ENCODE data around the gene TOR1B.
"Not testable (repeated sequence)": the region's sequence is repeated elsewhere in the genome, so short reads cannot be mapped to it uniquely, and the experiment has no call there.

The TOR1B gene

DNA sequence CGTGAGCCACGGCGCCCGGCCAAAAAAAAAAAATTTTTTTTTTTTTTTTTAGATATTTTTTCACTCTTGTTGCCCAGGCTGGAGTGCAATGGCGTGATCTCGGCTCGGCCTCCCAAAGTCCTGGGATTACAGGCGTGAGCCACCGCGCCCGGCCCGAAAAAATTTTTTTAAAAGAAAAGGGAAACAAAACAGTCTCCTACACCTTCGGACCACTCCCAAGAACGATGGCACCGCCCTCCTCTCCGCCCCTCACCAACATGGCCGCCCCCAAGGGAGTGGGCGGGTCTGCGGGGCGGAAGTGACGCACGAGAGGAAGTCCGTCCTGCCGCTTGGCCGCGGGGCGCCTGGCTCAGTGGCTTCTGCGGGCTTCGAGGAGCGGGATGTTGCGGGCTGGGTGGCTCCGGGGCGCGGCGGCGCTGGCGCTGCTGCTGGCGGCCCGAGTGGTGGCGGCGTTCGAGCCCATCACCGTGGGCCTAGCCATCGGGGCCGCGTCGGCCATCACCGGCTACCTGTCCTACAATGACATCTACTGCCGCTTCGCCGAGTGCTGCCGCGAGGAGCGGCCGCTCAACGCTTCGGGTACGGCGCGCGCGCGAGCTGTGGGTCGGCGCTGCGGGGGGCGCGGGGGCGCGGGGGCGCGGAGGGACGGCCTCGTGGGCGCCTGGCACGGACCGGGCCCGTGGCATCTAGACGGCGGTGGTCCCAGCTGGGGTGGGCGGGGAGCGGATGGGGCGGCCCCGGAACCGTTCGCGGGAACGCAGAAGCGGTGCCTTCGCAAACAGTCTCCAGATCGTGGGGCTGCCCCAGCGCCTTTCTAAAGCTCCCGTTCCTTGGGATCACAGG is at the start of gene TOR1B:
TSS of gene TOR1B (plus strand) at position 352 of the 843 bp plus-strand sequence. CDS start at position 381, 29 bp downstream.
- peak; percentile 97 for DNase-seq

- DNase-seq, result no peak
Observed at GRCh38 chr9:129755151-129755550, 47.8 kb upstream of the TOR1B start.

DNA sequence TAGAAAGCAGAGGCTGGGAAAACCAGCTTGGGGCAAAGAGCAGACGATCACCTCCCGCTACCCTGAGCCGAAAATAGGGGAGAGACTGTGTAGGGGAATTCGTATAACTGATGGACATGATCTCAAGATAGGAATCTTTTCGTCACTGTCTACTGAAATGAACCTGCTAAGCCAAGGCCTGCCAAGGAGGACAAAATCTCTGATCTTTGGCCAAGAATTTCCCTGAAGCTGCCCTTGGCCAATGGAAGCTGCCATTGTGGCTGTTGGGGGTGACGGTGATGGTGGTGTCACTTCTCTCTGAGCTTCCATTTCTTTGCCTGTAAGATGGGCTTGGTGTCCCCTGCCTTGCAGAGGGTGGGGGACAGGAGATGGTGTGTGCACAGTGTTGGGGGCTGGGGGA is 46.8 kb upstream of the TOR1B start:
- DNase-seq, result no peak

- DNase-seq, result no peak
Observed at GRCh38 chr9:129757045-129757444, 45.9 kb upstream of the TOR1B start.

GRCh38 chr9:129759319-129759718 is 43.7 kb upstream of the TOR1B start:
- no peak for DNase-seq

DNA sequence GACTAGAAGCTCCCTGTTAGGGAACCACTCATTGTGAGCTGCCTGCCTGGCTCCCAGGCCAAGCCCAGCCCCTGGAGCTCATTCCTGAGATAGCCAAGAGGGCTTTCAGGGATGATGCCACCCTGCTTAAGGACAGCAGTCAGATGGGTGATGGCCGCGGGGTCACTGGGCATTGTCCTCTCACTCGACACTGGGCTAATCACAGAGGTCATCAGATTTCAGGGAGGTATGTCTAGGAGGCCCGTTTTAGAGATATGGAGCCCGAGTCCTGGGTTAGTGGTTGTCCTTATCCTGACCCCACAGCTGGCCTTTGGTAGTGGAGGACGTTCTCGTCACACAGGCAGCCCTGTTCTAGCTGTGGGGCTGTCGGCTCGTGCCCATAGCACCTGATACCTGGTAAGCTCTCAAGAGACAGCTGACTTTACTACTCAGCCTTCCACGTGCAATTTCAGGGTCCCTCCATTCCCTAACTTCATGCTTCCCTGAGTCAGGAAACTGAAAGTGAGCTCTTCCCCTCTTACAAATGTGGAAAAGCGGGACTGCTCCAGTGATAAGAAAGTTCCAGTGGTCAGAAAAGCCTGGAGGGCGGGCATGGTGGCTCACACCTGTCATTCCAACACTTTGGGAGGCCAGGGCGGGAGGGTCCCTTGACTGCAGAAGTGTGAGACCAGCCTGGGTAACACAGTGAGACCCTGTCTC is 43.0 kb upstream of the TOR1B start:
- DNase-seq, result no peak

DNA sequence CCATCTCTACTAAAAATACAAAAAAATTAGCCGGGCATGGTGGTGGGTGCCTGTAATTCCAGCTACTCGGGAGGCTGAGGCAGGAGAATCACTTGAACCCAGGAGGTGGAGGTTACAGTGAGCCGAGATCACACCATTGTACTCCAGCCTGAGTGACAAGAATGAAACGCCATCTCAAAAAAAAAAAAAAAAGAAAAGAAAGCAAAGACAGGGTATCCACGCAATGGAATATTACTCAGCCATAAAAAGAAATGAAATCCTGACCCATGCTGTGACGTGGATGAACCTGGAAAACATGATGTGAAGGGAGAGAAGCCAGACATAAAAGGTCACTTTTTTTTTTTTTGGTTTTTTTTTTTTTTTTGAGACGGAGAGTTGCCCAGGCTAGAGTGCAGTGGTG is 42.2 kb upstream of the TOR1B start:
- not testable (repeated sequence) for DNase-seq

DNA sequence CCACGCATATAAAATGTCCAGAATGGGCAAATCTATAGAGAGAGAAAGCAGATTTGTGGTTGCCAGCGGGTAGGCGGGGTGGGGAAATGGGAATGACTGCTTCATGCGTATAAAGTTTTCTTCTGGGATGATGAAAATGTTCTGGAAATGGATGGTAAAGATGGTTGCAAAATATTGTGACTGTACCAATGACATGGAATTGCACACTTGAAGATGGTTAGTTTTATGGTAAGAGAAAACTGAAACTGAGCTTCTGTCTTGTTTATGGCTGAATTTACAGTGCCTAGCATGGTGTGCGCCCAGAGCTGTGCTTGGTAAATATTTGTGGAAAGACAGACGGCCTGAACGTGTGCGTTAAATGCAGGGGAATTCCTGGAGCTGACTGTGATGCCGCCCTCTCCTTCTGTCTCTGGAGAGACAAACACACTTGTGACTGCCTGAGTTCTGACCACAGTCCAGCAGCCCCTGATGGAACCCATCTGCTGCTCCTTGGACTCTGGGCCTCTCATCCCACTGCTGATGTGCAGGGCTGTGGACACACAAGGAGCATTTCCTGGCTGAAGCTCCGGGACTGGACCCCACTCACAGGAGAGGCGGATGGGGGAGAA is 41.6 kb upstream of the TOR1B start:
- DNase-seq, result no peak

GRCh38 chr9:129761901-129762369 is 41.0 kb upstream of the TOR1B start:
- no peak for DNase-seq

DNA sequence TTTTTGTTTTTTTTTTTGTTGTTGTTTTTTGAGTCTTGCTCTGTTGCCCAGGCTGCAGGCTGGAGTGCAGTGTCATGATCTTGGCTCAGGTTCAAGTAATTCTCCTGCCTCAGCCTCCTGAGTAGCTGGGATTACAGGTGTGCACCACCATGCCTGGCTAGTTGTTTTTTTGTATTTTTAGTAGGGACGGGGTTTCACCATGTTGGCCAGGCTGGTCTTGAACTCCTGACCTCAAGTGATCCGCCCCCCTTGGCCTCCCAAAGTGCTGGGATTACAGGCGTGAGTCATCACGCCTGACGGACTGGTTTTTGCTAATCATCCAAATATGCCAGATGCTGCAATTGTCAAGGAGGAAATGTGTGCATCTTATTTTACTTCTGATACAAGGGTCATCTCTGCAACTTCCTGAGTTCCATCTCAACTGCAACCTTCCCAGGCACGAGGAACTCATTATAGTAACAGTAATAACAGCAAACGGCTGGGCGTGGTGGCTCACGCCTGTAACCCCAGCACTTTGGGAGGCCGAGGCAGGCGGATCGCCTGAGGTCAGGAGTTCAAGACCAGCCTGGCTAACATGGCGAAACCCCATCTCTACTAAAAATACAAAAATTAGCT is 40.5 kb upstream of the TOR1B start:
- DNase-seq, result not testable (repeated sequence)

DNA sequence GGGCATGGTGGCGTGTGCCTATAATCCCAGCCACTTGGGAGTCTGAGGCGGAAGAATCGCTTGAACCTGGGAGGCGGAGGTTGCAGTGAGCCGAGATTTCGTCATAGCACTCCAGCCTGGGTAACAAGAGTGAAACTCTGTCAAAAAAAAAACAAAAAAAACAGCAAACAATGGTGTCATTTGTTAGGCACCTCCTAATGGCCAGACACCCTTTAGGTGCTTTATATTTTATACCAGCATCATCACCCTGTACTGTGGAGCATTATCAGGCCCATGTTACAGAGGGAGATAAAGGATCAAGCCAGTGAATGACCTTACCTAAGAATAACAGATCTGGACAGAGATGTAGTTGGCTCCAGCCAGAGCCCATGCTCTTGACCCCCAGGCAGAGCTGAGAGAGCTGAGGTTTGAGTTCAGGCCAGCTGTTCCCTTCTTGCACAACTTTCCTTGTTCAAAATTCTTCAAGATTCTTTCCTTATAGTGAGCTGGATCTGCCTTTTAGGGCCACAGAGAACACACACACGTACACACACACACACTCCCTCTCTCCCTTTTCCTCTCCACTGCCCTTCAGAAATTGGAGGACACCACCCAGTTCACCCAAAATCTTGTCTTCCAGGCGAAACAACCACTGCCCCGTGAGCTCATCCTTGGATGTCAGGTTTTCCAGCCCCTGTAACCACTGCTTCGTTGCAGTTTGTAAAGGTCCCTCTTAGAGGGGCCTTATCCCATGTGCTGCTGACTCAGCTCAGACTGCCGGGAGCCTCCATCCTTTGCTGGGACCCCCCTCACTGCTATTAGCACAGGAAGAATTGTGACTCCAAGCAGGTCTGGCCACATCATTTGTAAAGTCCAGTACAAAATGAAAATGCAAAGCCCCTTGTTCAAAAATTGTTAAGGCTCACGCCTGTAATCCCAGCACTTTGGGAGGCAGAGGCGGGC is 39.7 kb upstream of the TOR1B start:
- DNase-seq, result no peak

GRCh38 chr9:129765764-129766317 is 37.1 kb upstream of the TOR1B start:
- DNase-seq, result no peak

DNA sequence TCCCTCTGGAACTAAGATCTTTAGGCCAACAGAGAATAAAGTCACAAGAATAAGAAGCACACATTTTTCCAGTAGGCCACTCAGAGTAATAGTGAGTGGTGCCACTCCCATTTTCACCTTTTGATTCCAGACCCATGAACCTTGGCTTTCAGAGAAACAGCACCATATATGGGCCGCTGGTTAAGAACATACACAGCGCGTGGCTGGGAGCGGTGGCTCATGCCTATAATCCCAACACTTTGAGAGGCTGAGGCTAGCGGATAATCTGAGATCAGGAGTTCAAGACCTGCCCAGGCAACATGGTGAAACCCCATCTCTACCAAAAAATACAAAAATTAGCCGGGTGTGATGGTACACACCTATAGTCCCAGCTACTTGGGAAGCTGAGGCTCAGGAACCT is 34.5 kb upstream of the TOR1B start:
- no peak for DNase-seq

GRCh38 chr9:129769669-129770068 is 33.3 kb upstream of the TOR1B start:
- DNase-seq, result no peak

GRCh38 chr9:129770741-129771140 is 32.2 kb upstream of the TOR1B start:
- DNase-seq, result no peak

GRCh38 chr9:129773262-129774048 is 29.5 kb upstream of the TOR1B start:
- DNase-seq, result no peak

GRCh38 chr9:129774791-129775447 is 28.1 kb upstream of the TOR1B start:
- no peak for DNase-seq

DNA sequence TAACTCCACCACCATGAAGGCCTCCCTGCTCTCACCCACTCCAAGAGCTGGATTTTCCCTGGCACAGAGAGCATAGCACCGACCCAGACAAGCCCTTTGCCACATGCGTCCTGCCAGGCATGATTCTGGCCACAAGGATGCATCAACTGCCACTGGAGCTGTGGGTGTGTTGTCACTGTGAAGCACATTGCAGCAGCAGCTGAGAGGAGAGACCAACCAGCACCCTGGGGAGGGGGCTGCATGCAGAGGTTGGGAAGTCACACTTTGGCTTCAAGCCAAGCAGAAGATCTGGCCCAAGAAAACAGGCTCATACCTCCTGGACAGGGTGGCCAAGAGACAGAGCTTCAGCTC is 27.6 kb upstream of the TOR1B start:
- no peak for DNase-seq

DNA sequence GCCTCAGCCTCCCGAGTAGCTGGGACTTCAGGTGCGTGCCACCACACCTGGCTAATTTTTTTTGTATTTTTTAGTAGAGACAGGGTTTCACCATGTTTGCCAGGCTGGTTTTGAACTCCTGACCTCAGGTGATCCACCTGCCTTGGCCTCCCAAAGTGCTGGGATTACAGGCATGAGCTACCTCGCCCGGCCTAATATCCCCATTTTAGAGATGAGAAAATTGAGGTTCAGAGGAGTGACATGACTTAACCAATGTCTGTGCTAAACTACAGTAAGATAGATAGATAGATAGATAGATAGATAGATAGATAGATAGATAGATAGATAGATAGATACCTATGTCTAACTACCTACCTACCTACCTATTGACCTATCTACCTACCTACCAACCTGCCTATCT is 26.9 kb upstream of the TOR1B start:
- not testable (repeated sequence) for DNase-seq

GRCh38 chr9:129776566-129776937 is 26.4 kb upstream of the TOR1B start:
- DNase-seq, result no peak

Measured in activated effector memory CD4-positive, alpha-beta T cell treated with anti-CD3 and anti-CD28 coated beads, Interleukin-2, amount 50 U/mL, for 16 hours (primary cell).